HCT116 (cell line): ENCODE results near the gene SLC16A11. TPM values are rescaled to one million over a fixed set of nuclear protein-coding genes. Genes with fewer than 3 reads are reported as not detected.

Experiments used
- ATAC-seq: fragments of 200-7000 bp; cut with Tn5 transposase; 2 replicates; pipeline ENCODE4 v1.9.1; 2020; ENCODE audit warnings: mild to moderate bottlenecking, moderate library complexity
- BruUV-seq: library from RNA; stranded (reverse); fragments of 400-500 nt; replicated peaks from 2 replicates; lab custom pipeline; 2021; lab: Mats Ljungman, UMichigan
- CTCF ChIA-PET: fragments of 300-600 bp; sonication (Branson Sonifier 250); formaldehyde crosslinking; loops from one replicate; lab custom pipeline; 2021; ENCODE audit warnings: antibody characterized with exemption; lab: Charles Lee
- POLR2A ChIA-PET: fragments of 300-600, 350-600 bp; sonication (Branson Sonifier 250); formaldehyde crosslinking; loops from one replicate; lab custom pipeline; 2021; ENCODE audit warnings: antibody characterized with exemption; lab: Charles Lee
- RAD21 ChIA-PET, 2 experiments: fragments of 300-600 bp; sonication (Branson Sonifier 250); formaldehyde crosslinking; loops; one replicate each; lab custom pipeline; 2023; ENCODE audit warnings: low total read pairs in 2 of 2; ENCODE audit not compliant: uncharacterized antibody in 2 of 2, unreplicated experiment in 2 of 2, low non-redundant PET in 1 of 2; lab: Charles Lee
- DNase-seq: peaks from one replicate; pipeline ENCODE4 v3.0.0-alpha.2; 2010; ENCODE audit warnings: low read depth, low spot score
- H2AFZ ChIP-seq: fragments of 200-600 bp; shearing (Covaris generic), sonication (generic); 2 replicates; pipeline ENCODE4 v1.6.1; 2017; ENCODE audit warnings: low read depth, mixed run types, mixed read lengths, antibody characterized with exemption, low read length; ENCODE audit not compliant: poor library complexity, severe bottlenecking
- H3K27ac ChIP-seq: 2 replicates; pipeline ENCODE4 v1.5.1; 2012; ENCODE audit warnings: low read depth, low read length
- H3K27me3 ChIP-seq: fragments of 200-600 bp; sonication (generic); 2 replicates; pipeline ENCODE4 v1.6.1; 2016; ENCODE audit warnings: mixed run types, low read length, mixed read lengths; ENCODE audit not compliant: insufficient read depth
- H3K36me3 ChIP-seq, 2 experiments: fragments of 200-500 bp in 1 of 2; fragments of 200-600 bp in 1 of 2; sonication (Bioruptor generic) in 1 of 2; sonication (generic) in 1 of 2; 2 replicates each; pipeline versions ENCODE4 v1.5.1 to v1.6.1; 2014 to 2016; ENCODE audit warnings: low read length in 2 of 2, inconsistent platforms in 1 of 2, mixed read lengths in 1 of 2, mixed run types in 1 of 2; ENCODE audit not compliant: insufficient read depth in 2 of 2, control insufficient read depth in 1 of 2
- H3K4me1 ChIP-seq, 2 experiments: fragments of 200-600 bp in 1 of 2; sonication (generic) in 1 of 2; 2 replicates each; pipeline versions ENCODE4 v1.5.1 to v1.6.1; 2012 to 2017; ENCODE audit warnings: low read length in 2 of 2, inconsistent platforms in 1 of 2, mild to moderate bottlenecking in 1 of 2, mixed read lengths in 1 of 2, mixed run types in 1 of 2, moderate library complexity in 1 of 2; ENCODE audit not compliant: insufficient read depth in 2 of 2, control insufficient read depth in 1 of 2
- H3K4me2 ChIP-seq: fragments of 200-600 bp; sonication (generic); 2 replicates; pipeline ENCODE4 v1.6.1; 2017; ENCODE audit warnings: mixed run types, low read length, mixed read lengths
- H3K4me3 ChIP-seq, 2 experiments: fragments of 200-600 bp in 1 of 2; sonication (generic) in 1 of 2; replicated peaks in 1 of 2; 2 replicates each; pipeline ENCODE4 v1.5.1; 2011 to 2016; ENCODE audit warnings: low read length in 2 of 2, control low read depth in 1 of 2, low read depth in 1 of 2, mild to moderate bottlenecking in 1 of 2, mixed read lengths in 1 of 2, mixed run types in 1 of 2
- H3K79me2 ChIP-seq: fragments of 200-600 bp; sonication (generic); 2 replicates; pipeline ENCODE4 v1.6.1; 2017; ENCODE audit warnings: mild to moderate bottlenecking, mixed run types, low read length, moderate library complexity, mixed read lengths; ENCODE audit not compliant: insufficient read depth
- H3K9ac ChIP-seq: fragments of 200-600 bp; sonication (generic); 2 replicates; pipeline ENCODE4 v1.6.1; 2016; ENCODE audit warnings: low read length, mixed read lengths
- H3K9me2 ChIP-seq: fragments of 200-600 bp; sonication (generic), shearing (Covaris generic); 2 replicates; pipeline ENCODE4 v1.6.1; 2017; ENCODE audit warnings: mixed run types, mild to moderate bottlenecking, moderate library complexity; ENCODE audit not compliant: insufficient read depth
- H3K9me3 ChIP-seq, 2 experiments: fragments of 200-500 bp in 1 of 2; fragments of 200-600 bp in 1 of 2; sonication (Bioruptor generic) in 1 of 2; sonication (generic) in 1 of 2; 2 replicates each; pipeline ENCODE4 v1.6.1; 2014 to 2017; ENCODE audit warnings: low read length in 2 of 2, mixed read lengths in 2 of 2, inconsistent platforms in 1 of 2, low read depth in 1 of 2, mild to moderate bottlenecking in 1 of 2, mixed run types in 1 of 2, moderate library complexity in 1 of 2; ENCODE audit not compliant: control insufficient read depth in 1 of 2, insufficient read depth in 1 of 2
- H4K20me1 ChIP-seq: fragments of 200-600 bp; sonication (generic), shearing (Covaris generic); 2 replicates; pipeline ENCODE4 v1.6.1; 2017; ENCODE audit warnings: mixed run types, mild to moderate bottlenecking, moderate library complexity; ENCODE audit not compliant: insufficient read depth
- CBX3 ChIP-seq: IDR thresholded peaks from 2 replicates; pipeline ENCODE4 v1.6.1; 2012; ENCODE audit warnings: low read depth
- EGR1 ChIP-seq: IDR thresholded peaks from 2 replicates; pipeline ENCODE4 v1.6.1; 2012; ENCODE audit warnings: low read depth
- ELF1 ChIP-seq: IDR thresholded peaks from 2 replicates; pipeline ENCODE4 v1.6.1; 2012; ENCODE audit warnings: low read depth, borderline replicate concordance
- EZH2phosphoT487 ChIP-seq: fragments of 200-600 bp; IDR thresholded peaks from 2 replicates; pipeline ENCODE4 v1.6.1; 2018; ENCODE audit warnings: antibody characterized with exemption, borderline replicate concordance
- POLR2A ChIP-seq: IDR thresholded peaks from 2 replicates; pipeline ENCODE4 v1.7.0; 2011; ENCODE audit warnings: borderline replicate concordance; ENCODE audit not compliant: insufficient read depth, insufficient read length; ENCODE audit errors: extremely low read depth
- POLR2AphosphoS5 ChIP-seq: IDR thresholded peaks from 2 replicates; pipeline ENCODE4 v1.6.1; 2011; ENCODE audit warnings: mild to moderate bottlenecking, low read depth, low read length, moderate library complexity
- intact Hi-C: fragments of 100-400 bp; cut with micrococcal nuclease; formaldehyde crosslinking; loops from 2 replicates; pipeline ENCODE4 v1.10.0; 2022
- total RNA-seq: library from RNA; stranded (reverse); gene quantifications from one replicate; pipeline ENCODE4 v1.2.1, GENCODE V29; 2021; ENCODE audit not compliant: unreplicated experiment
- TF ChIP-seq, protein P1 (sequence below), 3 experiments: fragments of 200-600 bp in 1 of 3; sonication (generic) in 1 of 3; IDR thresholded peaks in 2 of 3; conservative IDR thresholded peaks in 1 of 3; 2 replicates each; pipeline ENCODE4 v1.5.1; 2012 to 2017; ENCODE audit warnings: low read depth in 2 of 3, low read length in 2 of 3, antibody characterized with exemption in 1 of 3, borderline replicate concordance in 1 of 3, control low read depth in 1 of 3, mild to moderate bottlenecking in 1 of 3, mixed read lengths in 1 of 3, mixed run types in 1 of 3, moderate library complexity in 1 of 3; ENCODE audit not compliant: insufficient read depth in 1 of 3
- TF ChIP-seq, protein P2 (sequence below): IDR thresholded peaks from 2 replicates; pipeline ENCODE4 v1.6.1; 2011; ENCODE audit warnings: mild to moderate bottlenecking, low read length, moderate library complexity; ENCODE audit not compliant: insufficient replicate concordance; ENCODE audit errors: extremely low read depth

The SLC16A11 gene
- total RNA-seq, 1 experiment from 2014 or later = not detected

DNA sequence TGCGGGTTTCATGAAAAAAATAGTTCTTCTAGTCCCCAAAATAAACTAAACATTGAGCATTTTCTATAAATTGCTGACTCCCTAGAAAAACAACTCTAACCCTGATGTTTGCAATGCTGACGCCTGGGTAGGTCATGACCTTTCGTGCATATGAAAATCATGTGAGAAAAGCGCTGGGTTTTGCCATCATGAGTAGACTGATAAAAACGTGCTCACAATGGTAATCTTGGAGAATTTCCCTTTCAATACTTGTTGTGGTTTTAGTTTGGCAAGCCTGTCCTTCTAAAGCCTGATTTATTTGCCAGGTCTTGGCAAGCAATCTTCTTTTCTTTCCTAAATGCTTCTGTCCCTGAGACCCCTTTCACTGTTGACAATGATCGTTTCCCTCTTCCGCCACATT, 40.2 kb upstream of the SLC16A11 start:
- no peaks in the 10 kb centered on the region for H3K79me2 ChIP-seq
- ChIA-PET CTCF (no interaction called here), RAD21 (no interaction called here), POLR2A (no interaction called here)
- no TSS peak for BruUV-seq
- no peak overlapping the region for H3K4me3 ChIP-seq
- no peaks in the 10 kb centered on the region for H3K4me1 ChIP-seq
- no peak overlapping the region for H3K9ac ChIP-seq
- no peak for TF ChIP-seq EZH2phosphoT487
- TF ChIP-seq, protein P1, sequence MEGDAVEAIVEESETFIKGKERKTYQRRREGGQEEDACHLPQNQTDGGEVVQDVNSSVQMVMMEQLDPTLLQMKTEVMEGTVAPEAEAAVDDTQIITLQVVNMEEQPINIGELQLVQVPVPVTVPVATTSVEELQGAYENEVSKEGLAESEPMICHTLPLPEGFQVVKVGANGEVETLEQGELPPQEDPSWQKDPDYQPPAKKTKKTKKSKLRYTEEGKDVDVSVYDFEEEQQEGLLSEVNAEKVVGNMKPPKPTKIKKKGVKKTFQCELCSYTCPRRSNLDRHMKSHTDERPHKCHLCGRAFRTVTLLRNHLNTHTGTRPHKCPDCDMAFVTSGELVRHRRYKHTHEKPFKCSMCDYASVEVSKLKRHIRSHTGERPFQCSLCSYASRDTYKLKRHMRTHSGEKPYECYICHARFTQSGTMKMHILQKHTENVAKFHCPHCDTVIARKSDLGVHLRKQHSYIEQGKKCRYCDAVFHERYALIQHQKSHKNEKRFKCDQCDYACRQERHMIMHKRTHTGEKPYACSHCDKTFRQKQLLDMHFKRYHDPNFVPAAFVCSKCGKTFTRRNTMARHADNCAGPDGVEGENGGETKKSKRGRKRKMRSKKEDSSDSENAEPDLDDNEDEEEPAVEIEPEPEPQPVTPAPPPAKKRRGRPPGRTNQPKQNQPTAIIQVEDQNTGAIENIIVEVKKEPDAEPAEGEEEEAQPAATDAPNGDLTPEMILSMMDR (IDR thresholded peaks at IDR 0.05 in 2 of 3, conservative IDR thresholded peaks at IDR 0.05 in 1 of 3; ENCODE audit: borderline replicate concordance in 1 of 3, insufficient read depth in 1 of 3, low read depth in 2 of 3, low read length in 2 of 3) = no peak
- no peak for TF ChIP-seq POLR2A
- DNase-seq (no peak), ATAC-seq (no peak)
- H3K4me2 ChIP-seq = no peak overlapping the region
- H3K27me3 ChIP-seq = no peaks in the 10 kb centered on the region
- no peak overlapping the region for H2AFZ ChIP-seq
- no peaks in the 10 kb centered on the region for H3K9me3 ChIP-seq
- H3K9me2 ChIP-seq = no peaks in the 10 kb centered on the region
- intact Hi-C loops = no loop called here
- H4K20me1 ChIP-seq = no peaks in the 10 kb centered on the region
- no peak overlapping the region for H3K27ac ChIP-seq
- H3K36me3 ChIP-seq = no peaks in the 10 kb centered on the region

DNA sequence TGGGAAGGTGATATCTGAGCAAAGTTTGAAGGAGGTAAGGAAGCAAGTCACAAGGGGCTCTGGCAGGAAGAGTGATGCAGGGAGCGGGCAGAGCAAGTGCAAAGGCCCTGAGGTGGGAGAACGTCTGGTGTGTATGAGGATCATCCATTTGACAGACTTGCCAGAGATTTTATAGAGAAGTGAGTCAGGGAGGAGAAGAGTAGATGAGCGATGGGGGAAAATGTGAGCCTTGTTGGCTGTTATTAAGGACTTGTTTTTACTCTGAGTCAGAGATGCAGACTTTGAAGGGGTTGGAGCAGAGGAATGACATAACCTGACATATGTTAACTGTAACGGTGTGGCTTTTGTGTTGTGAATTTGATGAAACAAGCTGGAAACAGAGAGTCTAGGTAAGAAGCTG, 39.7 kb upstream of the SLC16A11 start:
- no peak overlapping the region for H3K27ac ChIP-seq
- intact Hi-C loops = no loop called here
- no peaks in the 10 kb centered on the region for H4K20me1 ChIP-seq
- ChIA-PET CTCF (no interaction called here), POLR2A (no interaction called here), RAD21 (no interaction called here)
- no peak overlapping the region for H2AFZ ChIP-seq
- DNase-seq (no peak), ATAC-seq (no peak)
- H3K9me3 ChIP-seq = no peaks in the 10 kb centered on the region
- no peaks in the 10 kb centered on the region for H3K9me2 ChIP-seq
- no peaks in the 10 kb centered on the region for H3K27me3 ChIP-seq
- no peaks in the 10 kb centered on the region for H3K4me1 ChIP-seq
- BruUV-seq = no TSS peak
- no peak for TF ChIP-seq CBX3
- TF ChIP-seq, protein P2, sequence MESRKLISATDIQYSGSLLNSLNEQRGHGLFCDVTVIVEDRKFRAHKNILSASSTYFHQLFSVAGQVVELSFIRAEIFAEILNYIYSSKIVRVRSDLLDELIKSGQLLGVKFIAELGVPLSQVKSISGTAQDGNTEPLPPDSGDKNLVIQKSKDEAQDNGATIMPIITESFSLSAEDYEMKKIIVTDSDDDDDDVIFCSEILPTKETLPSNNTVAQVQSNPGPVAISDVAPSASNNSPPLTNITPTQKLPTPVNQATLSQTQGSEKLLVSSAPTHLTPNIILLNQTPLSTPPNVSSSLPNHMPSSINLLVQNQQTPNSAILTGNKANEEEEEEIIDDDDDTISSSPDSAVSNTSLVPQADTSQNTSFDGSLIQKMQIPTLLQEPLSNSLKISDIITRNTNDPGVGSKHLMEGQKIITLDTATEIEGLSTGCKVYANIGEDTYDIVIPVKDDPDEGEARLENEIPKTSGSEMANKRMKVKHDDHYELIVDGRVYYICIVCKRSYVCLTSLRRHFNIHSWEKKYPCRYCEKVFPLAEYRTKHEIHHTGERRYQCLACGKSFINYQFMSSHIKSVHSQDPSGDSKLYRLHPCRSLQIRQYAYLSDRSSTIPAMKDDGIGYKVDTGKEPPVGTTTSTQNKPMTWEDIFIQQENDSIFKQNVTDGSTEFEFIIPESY = no peak
- TF ChIP-seq POLR2A = no peak
- TF ChIP-seq EGR1 = no peak
- no peak for TF ChIP-seq POLR2AphosphoS5
- TF ChIP-seq ELF1 = no peak
- no peaks in the 10 kb centered on the region for H3K79me2 ChIP-seq
- H3K4me3 ChIP-seq = no peak overlapping the region
- H3K36me3 ChIP-seq = no peaks in the 10 kb centered on the region
- H3K9ac ChIP-seq = no peak overlapping the region
- no peak overlapping the region for H3K4me2 ChIP-seq
